D721Med (cell line): ENCODE measurements around the gene FRY.
"Not testable (repeated sequence)": the region's sequence is repeated elsewhere in the genome, so short reads cannot be mapped to it uniquely, and the experiment has no call there.

ENCODE experiments used
- DNase-seq: peaks from one replicate; pipeline ENCODE4 v3.0.0; 2011; ENCODE audit warnings: low spot score; ENCODE audit not compliant: insufficient read length
- FAIRE-seq: peaks from 2 replicates; lab custom pipeline; 2011; peaks lifted over from hg19 to GRCh38; lab: Jason Lieb, UNC
- TF ChIP-seq, protein P1 (sequence below): IDR thresholded peaks from 2 replicates; pipeline ENCODE4 v1.5.1; 2012; ENCODE audit warnings: mild to moderate bottlenecking, control low read depth; ENCODE audit not compliant: insufficient read depth; ENCODE audit errors: missing control alignments

The FRY gene

DNA sequence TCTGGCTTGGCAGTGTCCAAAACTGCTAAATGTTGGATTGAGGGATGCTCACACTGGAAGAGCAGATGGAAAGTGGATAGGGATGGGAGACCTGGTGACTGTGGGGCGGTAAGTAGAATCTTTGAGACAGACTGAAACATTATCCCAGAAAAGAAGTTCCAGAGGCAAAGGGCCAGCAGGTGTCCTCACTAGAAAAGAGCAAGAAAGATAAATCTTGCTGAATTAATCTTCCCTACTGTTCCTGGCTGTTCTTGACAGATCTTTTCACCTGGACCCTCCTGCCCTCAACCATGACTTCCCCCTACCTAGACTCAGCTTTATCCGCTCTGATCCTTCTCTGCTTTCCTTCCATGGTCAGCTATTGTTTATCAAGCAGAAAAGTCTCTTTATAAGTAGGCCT lies 35.0 kb upstream of the FRY start:
- FAIRE-seq: no peak

DNA sequence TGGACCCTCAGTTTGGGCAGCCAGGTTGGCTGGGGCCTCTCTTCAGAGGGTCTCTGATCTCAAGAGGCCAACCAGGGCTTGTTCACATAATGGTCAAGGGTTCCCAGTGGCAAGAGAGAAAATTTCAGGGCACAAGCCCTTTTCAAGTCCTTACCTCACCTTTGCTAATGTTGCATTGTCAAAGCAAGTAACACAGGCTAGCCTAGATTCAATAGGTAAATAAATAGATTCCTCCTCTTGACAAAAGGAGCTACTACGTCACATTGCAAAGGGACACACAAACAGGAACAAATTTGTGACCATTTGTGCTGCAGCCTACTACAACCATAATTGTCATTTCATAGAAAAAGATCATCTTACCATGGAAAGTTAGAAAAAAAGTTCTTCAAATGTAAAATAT lies 33.9 kb upstream of the FRY start:
- FAIRE-seq (no peak), DNase-seq (no peak)
- TF ChIP-seq, protein P1, sequence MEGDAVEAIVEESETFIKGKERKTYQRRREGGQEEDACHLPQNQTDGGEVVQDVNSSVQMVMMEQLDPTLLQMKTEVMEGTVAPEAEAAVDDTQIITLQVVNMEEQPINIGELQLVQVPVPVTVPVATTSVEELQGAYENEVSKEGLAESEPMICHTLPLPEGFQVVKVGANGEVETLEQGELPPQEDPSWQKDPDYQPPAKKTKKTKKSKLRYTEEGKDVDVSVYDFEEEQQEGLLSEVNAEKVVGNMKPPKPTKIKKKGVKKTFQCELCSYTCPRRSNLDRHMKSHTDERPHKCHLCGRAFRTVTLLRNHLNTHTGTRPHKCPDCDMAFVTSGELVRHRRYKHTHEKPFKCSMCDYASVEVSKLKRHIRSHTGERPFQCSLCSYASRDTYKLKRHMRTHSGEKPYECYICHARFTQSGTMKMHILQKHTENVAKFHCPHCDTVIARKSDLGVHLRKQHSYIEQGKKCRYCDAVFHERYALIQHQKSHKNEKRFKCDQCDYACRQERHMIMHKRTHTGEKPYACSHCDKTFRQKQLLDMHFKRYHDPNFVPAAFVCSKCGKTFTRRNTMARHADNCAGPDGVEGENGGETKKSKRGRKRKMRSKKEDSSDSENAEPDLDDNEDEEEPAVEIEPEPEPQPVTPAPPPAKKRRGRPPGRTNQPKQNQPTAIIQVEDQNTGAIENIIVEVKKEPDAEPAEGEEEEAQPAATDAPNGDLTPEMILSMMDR: no peak

More for the DNA sequence above, 35.0 kb upstream of the FRY start:
- TF ChIP-seq, protein P1: no peak
- no peak for DNase-seq

DNA sequence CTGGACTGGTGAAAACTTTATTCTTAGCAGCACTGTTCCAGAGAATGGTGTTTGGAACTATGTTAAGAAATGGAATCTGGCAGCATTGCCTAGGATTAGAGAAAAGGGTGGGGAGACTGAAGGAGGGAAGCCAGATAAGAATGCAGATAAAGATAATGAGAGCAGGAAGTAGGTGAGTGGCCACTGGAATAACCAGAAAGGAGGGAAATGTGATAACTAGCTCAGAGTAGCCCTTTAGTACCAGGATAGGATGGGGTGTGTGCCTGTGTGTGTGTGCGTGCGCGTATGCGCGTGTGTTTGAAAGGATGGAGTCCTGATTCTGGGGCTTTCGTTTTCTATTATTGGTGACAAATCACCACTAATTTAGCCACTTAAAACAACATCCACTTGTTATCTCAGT lies 33.4 kb upstream of the FRY start:
- DNase-seq (no peak), FAIRE-seq (no peak)
- TF ChIP-seq, protein P1: no peak

DNA sequence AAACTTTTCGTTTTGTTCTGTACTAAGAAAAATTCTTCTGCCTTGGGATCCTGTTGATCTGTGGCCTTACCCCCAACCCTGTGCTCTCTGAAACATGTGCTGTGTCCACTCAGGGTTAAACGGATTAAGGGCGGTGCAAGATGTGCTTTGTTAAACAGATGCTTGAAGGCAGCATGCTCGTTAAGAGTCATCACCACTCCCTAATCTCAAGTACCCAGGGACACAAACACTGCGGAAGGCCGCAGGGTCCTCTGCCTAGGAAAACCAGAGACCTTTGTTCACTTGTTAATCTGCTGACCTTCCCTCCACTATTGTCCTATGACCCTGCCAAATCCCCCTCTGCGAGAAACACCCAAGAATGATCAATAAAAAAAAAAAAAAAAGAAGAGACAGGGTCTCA lies 30.8 kb upstream of the FRY start:
- not testable (repeated sequence) for DNase-seq, FAIRE-seq

DNA sequence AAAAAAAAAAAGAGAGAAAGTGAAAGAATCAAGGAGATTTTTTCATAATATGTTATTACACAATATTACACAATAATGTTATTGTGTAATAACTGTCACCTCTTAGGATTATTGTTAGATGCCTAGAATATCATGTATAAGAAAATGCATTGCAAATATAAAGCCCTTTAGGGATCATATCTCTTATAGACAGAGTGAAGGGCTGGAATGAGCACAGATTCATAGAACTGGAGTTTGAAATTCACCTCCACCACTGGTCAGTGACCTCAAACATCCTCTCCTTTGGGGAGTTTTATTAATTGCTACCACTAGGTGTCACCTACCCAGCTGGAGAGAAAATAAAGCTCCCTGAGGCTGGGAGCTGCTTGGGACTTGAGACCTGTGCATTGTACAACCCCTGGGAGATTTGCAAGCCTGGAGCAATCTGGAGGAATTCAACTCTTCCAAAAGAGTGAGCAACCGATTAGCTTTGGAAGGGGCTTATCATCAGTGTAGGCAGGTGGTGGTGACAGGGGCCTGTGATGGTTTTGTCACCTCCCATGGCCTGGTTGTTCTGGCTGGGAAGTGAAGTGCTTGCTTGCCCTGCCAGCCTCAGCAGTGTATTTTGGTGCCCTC lies 30.3 kb upstream of the FRY start:
- TF ChIP-seq, protein P1: peak; percentile 26
- no peak for DNase-seq
- FAIRE-seq: no peak

DNA sequence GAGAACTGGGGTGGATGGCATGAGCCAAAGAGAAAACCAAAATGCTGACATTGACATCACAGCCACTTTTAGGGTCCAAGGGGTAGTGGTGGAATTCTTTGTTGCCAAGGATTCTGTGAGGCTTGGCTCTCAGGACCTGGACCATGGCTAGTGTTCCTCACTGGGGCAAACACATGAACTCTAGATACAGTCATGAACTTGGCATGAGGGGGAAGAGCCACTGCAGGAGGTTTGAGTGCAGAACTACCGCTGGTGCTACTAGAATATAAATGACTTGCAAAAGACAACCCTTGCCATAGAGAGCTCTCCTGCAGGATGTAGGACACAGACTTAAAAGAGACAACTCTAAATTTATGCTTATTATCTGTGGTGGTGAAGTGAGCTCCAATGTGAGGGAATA lies 29.8 kb upstream of the FRY start:
- TF ChIP-seq, protein P1: no peak
- FAIRE-seq: no peak
- no peak for DNase-seq

DNA sequence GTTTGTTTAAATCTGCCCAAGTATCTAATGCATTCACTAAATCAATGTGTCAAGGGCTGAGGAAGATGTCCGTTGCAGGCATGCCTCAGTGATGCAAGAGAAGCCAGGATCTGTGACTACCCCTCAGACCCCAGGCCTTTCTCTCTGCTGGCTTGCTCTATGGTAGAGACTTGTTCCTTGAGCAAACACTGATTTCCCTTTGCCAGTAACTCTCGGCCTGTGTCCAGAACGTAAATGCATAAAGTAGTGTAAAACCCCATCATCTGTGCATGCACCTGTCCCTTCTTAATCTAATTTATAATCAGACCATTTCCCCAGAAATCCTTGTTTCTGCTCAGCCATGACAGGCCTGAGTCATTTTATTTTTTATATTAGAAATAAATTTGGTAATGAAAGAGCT lies 28.7 kb upstream of the FRY start:
- no peak for DNase-seq
- no peak for FAIRE-seq
- TF ChIP-seq, protein P1: no peak

DNA sequence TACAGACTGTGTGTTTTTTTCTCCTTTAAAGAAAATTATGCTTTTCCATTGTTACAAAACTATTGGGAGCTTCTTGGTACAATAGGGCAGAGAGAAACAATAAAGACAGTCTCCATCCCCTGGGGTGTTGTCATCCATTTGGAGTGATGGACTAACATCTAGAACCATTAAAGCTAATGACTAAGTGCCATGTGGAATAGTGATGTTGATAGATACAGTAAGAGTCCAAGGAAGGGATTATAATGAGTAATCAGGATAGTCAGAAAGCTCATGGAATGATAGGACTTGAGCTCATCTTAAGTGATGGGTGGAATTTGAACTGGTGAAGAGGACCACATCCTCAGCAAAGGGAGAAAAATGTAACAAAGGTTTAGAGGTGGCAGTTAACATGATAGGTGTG lies 24.1 kb upstream of the FRY start:
- FAIRE-seq: no peak

More for the DNA sequence above, 24.1 kb upstream of the FRY start:
- TF ChIP-seq, protein P1: no peak
- no peak for DNase-seq
